Measurements from ENCODE around the gene XKR7.
"Not testable (repeated sequence)": the region's sequence is repeated elsewhere in the genome, so short reads cannot be mapped to it uniquely, and the experiment has no call there.

Gene XKR7

GRCh38 chr20:32018269-32019155, 50.6 kb downstream of the XKR7 start:
- DNase-seq, result no peak

- no peak for DNase-seq
These were observed 51.2 kb downstream of the XKR7 start for GRCh38 chr20:32019156-32019510.

GRCh38 chr20:32019563-32020463, 51.9 kb downstream of the XKR7 start:
- DNase-seq, result no peak

- DNase-seq, result no peak
These were observed 53.1 kb downstream of the XKR7 start for GRCh38 chr20:32021091-32021490.

- no peak for DNase-seq
These were observed 56.8 kb downstream of the XKR7 start for GRCh38 chr20:32024683-32025295.

- DNase-seq, result no peak
These were observed 59.7 kb downstream of the XKR7 start for GRCh38 chr20:32027643-32028042.

GRCh38 chr20:32028647-32029372, 60.9 kb downstream of the XKR7 start:
- DNase-seq, result no peak

- DNase-seq, result no peak
These were observed 61.6 kb downstream of the XKR7 start for GRCh38 chr20:32029561-32029960.

- DNase-seq, result peak; percentile 33
These were observed 63.3 kb downstream of the XKR7 start for GRCh38 chr20:32031007-32031958.

- no peak for DNase-seq
These were observed 65.4 kb downstream of the XKR7 start for GRCh38 chr20:32033316-32033715.

- DNase-seq, result not testable (repeated sequence)
These were observed 65.8 kb downstream of the XKR7 start for GRCh38 chr20:32033721-32034120.

GRCh38 chr20:32034581-32035425, 66.9 kb downstream of the XKR7 start:
- no peak for DNase-seq

GRCh38 chr20:32035426-32035779, 67.5 kb downstream of the XKR7 start:
- no peak for DNase-seq

GRCh38 chr20:32036252-32036651, 68.3 kb downstream of the XKR7 start:
- no peak for DNase-seq

- DNase-seq, result no peak
These were observed 69.0 kb downstream of the XKR7 start for GRCh38 chr20:32036716-32037485.

- DNase-seq, result no peak
These were observed 70.0 kb downstream of the XKR7 start for GRCh38 chr20:32037929-32038328.

GRCh38 chr20:32040142-32040953, 72.4 kb downstream of the XKR7 start:
- no peak for DNase-seq

GRCh38 chr20:32045999-32046398, 78.0 kb downstream of the XKR7 start:
- DNase-seq, result no peak

GRCh38 chr20:32050324-32050841, 82.4 kb downstream of the XKR7 start:
- DNase-seq, result no peak

Measured in activated CD4-positive, alpha-beta T cell treated with anti-CD3 and anti-CD28 coated beads, Interleukin-2, amount 50 U/mL, for 16 hours (primary cell).